ACC112 (cell line): Measurements from ENCODE around the gene RANBP9.

ENCODE experiments used
- H2AFZ ChIP-seq: fragments of 200-600 bp; sonication (generic); one replicate; pipeline ENCODE4 v1.6.0; 2017; ENCODE audit warnings: antibody characterized with exemption, low read length; ENCODE audit not compliant: unreplicated experiment
- H3K27ac ChIP-seq: fragments of 200-600 bp; sonication (generic); 2 replicates; pipeline ENCODE4 v1.5.1; 2014; ENCODE audit warnings: low read depth, mild to moderate bottlenecking, antibody characterized with exemption, low read length, moderate library complexity
- H3K27me3 ChIP-seq: fragments of 200-600 bp; sonication (generic); 2 replicates; pipeline ENCODE4 v1.6.1; 2014; ENCODE audit warnings: mild to moderate bottlenecking, antibody characterized with exemption, low read length, moderate library complexity, mixed read lengths; ENCODE audit not compliant: insufficient read depth
- H3K36me3 ChIP-seq: fragments of 200-600 bp; sonication (generic); 2 replicates; pipeline ENCODE4 v1.6.1; 2016; ENCODE audit warnings: mild to moderate bottlenecking, antibody characterized with exemption, low read length, moderate library complexity, mixed read lengths; ENCODE audit not compliant: insufficient read depth
- H3K4me1 ChIP-seq: fragments of 200-600 bp; sonication (generic); one replicate; pipeline ENCODE4 v1.6.1; 2016; ENCODE audit warnings: low read length, mixed read lengths; ENCODE audit not compliant: insufficient read depth, unreplicated experiment, control insufficient read depth
- H3K4me3 ChIP-seq: fragments of 200-600 bp; sonication (generic); 2 replicates; pipeline ENCODE4 v1.5.1; 2014; ENCODE audit warnings: mild to moderate bottlenecking, low read depth, low read length
- H3K79me2 ChIP-seq: fragments of 200-600 bp; sonication (generic); one replicate; pipeline ENCODE4 v1.6.0; 2016; ENCODE audit warnings: low read length; ENCODE audit not compliant: control insufficient read depth, unreplicated experiment, insufficient read depth

RANBP9 gene

DNA sequence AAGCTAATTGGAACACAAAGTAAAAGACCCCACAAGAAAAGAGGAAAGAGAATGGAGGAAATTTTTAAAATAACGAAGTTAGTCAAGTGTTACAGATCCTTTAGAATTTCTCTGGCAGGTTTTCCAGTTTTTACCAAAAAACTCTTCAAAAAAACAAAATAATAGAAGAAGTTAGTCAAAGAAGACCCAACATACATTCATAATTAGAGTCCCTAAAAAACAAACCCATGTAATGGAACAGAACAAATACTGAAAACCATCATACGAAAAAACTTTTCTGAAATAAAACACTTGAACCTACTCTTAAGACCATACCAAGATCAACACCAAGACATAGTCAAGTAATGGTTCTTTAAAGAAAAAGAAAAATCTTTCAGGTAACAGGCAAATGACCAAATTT is 31.6 kb downstream of the RANBP9 start:
- Histone ChIP-seq H2AFZ (no peak overlapping the region), H3K79me2 (peaks cover 43% of the 10 kb centered on the region), H3K36me3 (peaks cover 12% of the 10 kb centered on the region), H3K27me3 (no peaks in the 10 kb centered on the region), H3K4me1 (no peaks in the 10 kb centered on the region), H3K4me3 (no peak overlapping the region), H3K27ac (no peak overlapping the region)

DNA sequence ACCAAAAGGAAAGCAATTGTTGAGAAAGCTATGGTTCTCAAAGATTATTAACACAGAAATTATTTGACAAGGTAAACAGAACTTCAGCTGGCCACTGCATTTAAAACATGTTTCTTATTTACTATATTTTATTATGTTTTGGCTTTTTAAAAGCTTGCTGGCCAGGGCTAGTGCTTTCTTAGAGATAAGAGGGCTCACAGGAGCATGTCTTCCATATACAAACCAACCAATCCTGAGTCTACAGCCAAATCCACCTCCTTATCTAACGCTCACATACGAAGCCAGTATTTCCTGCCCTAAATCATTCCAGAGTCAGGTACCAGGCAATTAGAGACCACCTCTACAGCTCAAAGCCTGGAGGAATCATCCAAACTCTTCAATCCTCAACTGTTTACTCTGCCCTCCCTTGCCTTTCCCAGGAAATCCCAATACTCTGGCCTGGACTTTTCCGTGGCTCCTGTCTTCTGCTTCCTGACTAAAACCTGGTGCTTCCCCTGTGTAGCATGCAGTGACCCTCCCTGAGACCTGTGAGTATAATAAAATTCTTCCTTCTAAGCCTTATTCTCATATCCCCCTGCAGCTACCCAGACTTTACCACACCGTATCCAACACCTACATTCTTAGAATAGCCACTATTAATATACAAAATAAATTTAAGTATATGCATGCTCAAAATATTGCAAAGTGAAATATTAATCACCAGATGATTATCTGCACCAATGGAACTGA is 33.2 kb downstream of the RANBP9 start:
- no peak overlapping the region for H3K27ac ChIP-seq
- H3K79me2 ChIP-seq = peaks cover 48% of the 10 kb centered on the region
- peaks cover 12% of the 10 kb centered on the region for H3K36me3 ChIP-seq
- H3K4me1 ChIP-seq = no peaks in the 10 kb centered on the region
- no peaks in the 10 kb centered on the region for H3K27me3 ChIP-seq
- no peak overlapping the region for H2AFZ ChIP-seq
- H3K4me3 ChIP-seq = no peak overlapping the region

- Histone ChIP-seq H3K27me3 (no peaks in the 10 kb centered on the region), H2AFZ (no peak overlapping the region), H3K4me3 (no peak overlapping the region), H3K79me2 (peaks cover 49% of the 10 kb centered on the region), H3K4me1 (no peaks in the 10 kb centered on the region), H3K27ac (no peak overlapping the region), H3K36me3 (peaks cover 12% of the 10 kb centered on the region)
These were observed 33.8 kb downstream of the RANBP9 start for GRCh38 chr6:13677878-13678254.

DNA sequence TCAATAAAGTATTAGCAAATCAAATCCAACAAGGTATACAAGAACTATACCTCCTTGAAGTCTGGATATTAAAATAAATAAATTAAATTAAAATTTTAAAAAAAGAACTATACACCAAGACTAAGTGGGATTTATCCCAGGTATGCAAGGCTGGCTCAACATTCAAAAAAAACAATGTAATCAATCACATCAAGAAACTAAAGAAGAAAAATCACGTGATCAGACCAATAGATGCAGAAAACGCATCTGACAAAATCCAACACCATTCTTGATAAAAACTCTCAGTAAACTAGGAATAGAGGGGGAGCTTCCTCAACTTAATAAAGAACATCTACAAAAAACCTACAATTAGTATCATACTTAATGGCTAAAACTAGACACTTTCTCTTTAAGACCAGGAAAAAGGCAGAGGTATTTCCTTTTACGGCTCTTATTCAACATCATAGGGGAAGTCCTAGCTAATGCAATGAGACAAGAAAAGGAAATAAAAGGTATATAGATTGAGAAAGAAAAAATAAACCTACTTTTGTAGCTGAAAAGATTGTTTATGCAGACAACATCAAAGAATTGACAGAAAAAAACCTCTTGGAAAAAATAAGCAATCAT is 35.0 kb downstream of the RANBP9 start:
- no peak overlapping the region for H3K4me3 ChIP-seq
- no peak overlapping the region for H2AFZ ChIP-seq
- peaks cover 59% of the 10 kb centered on the region for H3K79me2 ChIP-seq
- H3K36me3 ChIP-seq = peaks cover 12% of the 10 kb centered on the region
- peaks cover 3% of the 10 kb centered on the region for H3K4me1 ChIP-seq
- no peak overlapping the region for H3K27ac ChIP-seq
- H3K27me3 ChIP-seq = no peaks in the 10 kb centered on the region

GRCh38 chr6:13674533-13675190 is 37.0 kb downstream of the RANBP9 start:
- Histone ChIP-seq H3K79me2 (peaks cover 56% of the 10 kb centered on the region), H3K4me1 (peaks cover 4% of the 10 kb centered on the region)

GRCh38 chr6:13673825-13674444 is 37.7 kb downstream of the RANBP9 start:
- Histone ChIP-seq H2AFZ (no peak overlapping the region), H3K36me3 (peaks cover 7% of the 10 kb centered on the region; the same call in 1 of the 2 replicates), H3K27me3 (no peaks in the 10 kb centered on the region), H3K79me2 (peaks cover 61% of the 10 kb centered on the region), H3K4me1 (peaks cover 4% of the 10 kb centered on the region), H3K27ac (no peak overlapping the region), H3K4me3 (no peak overlapping the region)

More at GRCh38 chr6:13674533-13675190, 37.0 kb downstream of the RANBP9 start:
- Histone ChIP-seq H3K27ac (no peak overlapping the region), H3K27me3 (no peaks in the 10 kb centered on the region), H3K36me3 (peaks cover 4% of the 10 kb centered on the region; the same call in 1 of the 2 replicates), H3K4me3 (no peak overlapping the region), H2AFZ (no peak overlapping the region)

DNA sequence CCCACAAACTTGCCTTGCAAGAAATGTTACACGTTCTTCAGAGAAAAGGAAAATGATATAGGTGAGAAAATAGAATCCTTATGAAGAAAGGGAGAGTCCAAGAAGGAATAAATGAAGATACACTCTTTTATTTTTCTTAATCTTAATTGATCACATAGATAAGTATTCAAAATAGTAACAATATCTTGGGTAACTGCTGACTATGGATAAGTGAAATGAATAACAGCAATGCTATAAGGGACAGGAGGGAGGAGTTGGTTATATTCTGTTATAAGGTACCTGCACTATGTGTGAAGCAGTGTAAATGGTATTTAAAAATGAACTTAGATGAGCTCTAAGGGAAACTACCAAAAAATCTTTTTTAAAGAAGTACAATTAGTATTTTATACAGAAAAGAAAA is 38.3 kb downstream of the RANBP9 start:
- no peaks in the 10 kb centered on the region for H3K27me3 ChIP-seq
- no peak overlapping the region for H3K4me3 ChIP-seq
- no peak overlapping the region for H2AFZ ChIP-seq
- H3K27ac ChIP-seq = no peak overlapping the region
- peaks cover 7% of the 10 kb centered on the region; the same call in 1 of the 2 replicates for H3K36me3 ChIP-seq
- peaks cover 63% of the 10 kb centered on the region for H3K79me2 ChIP-seq
- H3K4me1 ChIP-seq = peaks cover 4% of the 10 kb centered on the region

DNA sequence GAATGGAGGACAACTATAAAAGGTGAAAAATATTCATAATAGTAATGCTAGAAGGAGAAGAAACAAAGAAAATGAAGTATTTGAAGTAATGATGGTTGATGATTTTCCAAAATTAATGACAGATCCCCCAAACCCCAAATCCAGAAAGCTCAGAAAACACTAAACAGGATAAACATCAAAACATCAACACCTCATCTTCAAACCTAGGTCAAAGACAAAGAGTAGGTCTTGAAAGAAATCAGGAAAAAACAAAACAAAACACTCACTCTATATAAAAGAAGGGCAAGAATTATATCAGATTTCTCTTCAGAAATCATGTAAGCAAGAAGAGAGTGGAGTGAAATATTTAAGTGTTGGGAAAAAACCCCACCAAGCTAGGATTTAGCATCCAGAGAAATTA is 38.7 kb downstream of the RANBP9 start:
- H3K36me3 ChIP-seq = peaks cover 7% of the 10 kb centered on the region; the same call in 1 of the 2 replicates
- H2AFZ ChIP-seq = no peak overlapping the region
- peaks cover 65% of the 10 kb centered on the region for H3K79me2 ChIP-seq
- no peak overlapping the region for H3K4me3 ChIP-seq
- H3K27me3 ChIP-seq = no peaks in the 10 kb centered on the region
- H3K27ac ChIP-seq = no peak overlapping the region
- peaks cover 4% of the 10 kb centered on the region for H3K4me1 ChIP-seq

DNA sequence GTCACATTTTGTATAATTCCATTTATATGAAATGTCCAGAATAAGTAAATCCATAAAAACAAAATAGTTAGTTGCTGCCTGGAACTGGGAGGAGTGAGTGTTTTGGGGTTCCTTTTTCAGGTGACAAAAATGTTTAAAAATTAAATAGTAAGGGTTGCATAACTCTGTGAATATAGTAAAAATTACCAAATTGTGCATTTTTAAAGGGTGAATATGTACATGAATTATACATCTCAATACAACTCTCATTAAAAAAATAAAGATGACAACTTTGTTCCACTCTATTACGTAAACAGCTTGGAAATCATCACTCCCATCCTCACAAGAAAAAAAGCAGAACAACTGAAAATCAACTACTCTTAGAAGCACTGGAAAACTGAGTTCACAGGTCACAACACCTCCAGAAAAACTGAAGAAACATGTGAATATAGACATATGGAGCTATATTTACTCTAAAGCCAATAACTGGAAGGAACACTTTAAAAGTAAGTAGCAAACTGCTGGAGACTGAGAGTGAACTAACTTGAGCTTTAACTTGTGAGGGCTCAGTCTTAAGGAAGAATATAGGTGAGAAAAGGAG is 40.0 kb downstream of the RANBP9 start:
- Histone ChIP-seq H3K4me1 (peaks cover 14% of the 10 kb centered on the region), H3K27ac (no peak overlapping the region), H3K4me3 (no peak overlapping the region), H3K36me3 (peaks cover 4% of the 10 kb centered on the region; the same call in 1 of the 2 replicates), H3K79me2 (peaks cover 68% of the 10 kb centered on the region), H2AFZ (no peak overlapping the region), H3K27me3 (no peaks in the 10 kb centered on the region)

GRCh38 chr6:13669476-13669875 is 42.2 kb downstream of the RANBP9 start:
- H3K4me1 ChIP-seq = peaks cover 21% of the 10 kb centered on the region
- H3K36me3 ChIP-seq = peaks cover 4% of the 10 kb centered on the region; the same call in 1 of the 2 replicates
- H3K79me2 ChIP-seq = peaks cover 81% of the 10 kb centered on the region
- no peak overlapping the region for H2AFZ ChIP-seq
- H3K27me3 ChIP-seq = no peaks in the 10 kb centered on the region
- H3K4me3 ChIP-seq = no peak overlapping the region
- no peak overlapping the region for H3K27ac ChIP-seq
